H1 (cell line): Measurements from ENCODE around the gene SMARCB1. TPM values are rescaled to one million over a fixed set of nuclear protein-coding genes. Genes with fewer than 3 reads are reported as not detected.
A peak's percentile ranks its signal among the peaks of the same experiment; 100 is the strongest.

ENCODE experiments used
- CTCF ChIA-PET: fragments of 300-600 bp; sonication (Branson Sonifier 250); formaldehyde crosslinking; loops from one replicate; lab custom pipeline; 2021; ENCODE audit not compliant: partially characterized antibody; lab: Charles Lee
- POLR2A ChIA-PET: fragments of 300-600 bp; sonication (Branson Sonifier 250); formaldehyde crosslinking; loops from one replicate; lab custom pipeline; 2021; ENCODE audit warnings: inconsistent platforms; ENCODE audit not compliant: partially characterized antibody; lab: Charles Lee
- DNase-seq, 2 experiments: peaks; one replicate each; pipeline versions ENCODE4 v3.0.0 to v3.0.0-alpha.2; 2010 to 2022; ENCODE audit warnings: low spot score in 2 of 2, low read depth in 1 of 2, mixed read lengths in 1 of 2
- FAIRE-seq: peaks from 2 replicates; lab custom pipeline; 2011; peaks lifted over from hg19 to GRCh38; lab: Jason Lieb, UNC
- H2AFZ ChIP-seq: 2 replicates; pipeline ENCODE4 v1.8.1; 2012; ENCODE audit warnings: low read length, inconsistent platforms
- H2AK5ac ChIP-seq: 2 replicates; pipeline ENCODE4 v1.6.1; 2013; ENCODE audit warnings: low read depth, low read length
- H2BK120ac ChIP-seq: replicated peaks from 2 replicates; pipeline ENCODE3; 2013; ENCODE audit warnings: low read depth, low read length, inconsistent platforms
- H2BK12ac ChIP-seq: 2 replicates; pipeline ENCODE4 v1.6.1; 2013; ENCODE audit warnings: low read depth, low read length
- H2BK15ac ChIP-seq: 2 replicates; pipeline ENCODE4 v1.6.1; 2013; ENCODE audit warnings: low read length
- H2BK20ac ChIP-seq: 2 replicates; pipeline ENCODE4 v1.6.1; 2013; ENCODE audit warnings: low read length
- H2BK5ac ChIP-seq: 2 replicates; pipeline ENCODE4 v1.6.1; 2013; ENCODE audit warnings: low read depth, low read length
- H3K14ac ChIP-seq: 2 replicates; pipeline ENCODE4 v1.6.1; 2013; ENCODE audit warnings: inconsistent platforms; ENCODE audit not compliant: insufficient read length
- H3K18ac ChIP-seq: 2 replicates; pipeline ENCODE4 v1.6.1; 2013; ENCODE audit warnings: low read length; ENCODE audit errors: extremely low read depth
- H3K23ac ChIP-seq: 2 replicates; pipeline ENCODE4 v1.6.1; 2013; ENCODE audit warnings: inconsistent platforms; ENCODE audit not compliant: insufficient read length
- H3K23me2 ChIP-seq: 2 replicates; pipeline ENCODE4 v1.6.1; 2013; ENCODE audit warnings: low read depth, low read length
- H3K27ac ChIP-seq: 2 replicates; pipeline ENCODE4 v1.6.1; 2011; ENCODE audit warnings: low read depth, low read length, inconsistent platforms
- H3K27me3 ChIP-seq, 4 experiments: replicated peaks in 1 of 4; 1 replicate in 1 of 4; 2 replicates in 3 of 4; pipeline versions ENCODE4 v1.6.1 to v1.8.1; 2011 to 2013; ENCODE audit warnings: low read length in 3 of 4, mild to moderate bottlenecking in 3 of 4, inconsistent platforms in 2 of 4, mixed read lengths in 2 of 4, moderate library complexity in 1 of 4; ENCODE audit not compliant: control insufficient read depth in 3 of 4, insufficient read depth in 3 of 4; ENCODE audit errors: extremely low read depth in 1 of 4
- H3K36me3 ChIP-seq, 4 experiments: 2 replicates each; pipeline versions ENCODE4 v1.6.1 to v1.8.1; 2011 to 2013; ENCODE audit warnings: mild to moderate bottlenecking in 4 of 4, low read length in 3 of 4, moderate library complexity in 2 of 4, control low read depth in 1 of 4, inconsistent platforms in 1 of 4; ENCODE audit not compliant: insufficient read depth in 4 of 4, control insufficient read depth in 2 of 4
- H3K4ac ChIP-seq: replicated peaks from 2 replicates; pipeline ENCODE3; 2013; ENCODE audit warnings: low read length, low read depth, mixed read lengths, inconsistent platforms; ENCODE audit not compliant: insufficient read length
- H3K4me1 ChIP-seq, 4 experiments: replicated peaks in 1 of 4; 1 replicate in 1 of 4; 2 replicates in 3 of 4; pipeline versions ENCODE4 v1.6.1 to v1.8.1; 2011 to 2013; ENCODE audit warnings: low read length in 3 of 4, inconsistent platforms in 2 of 4, mixed read lengths in 1 of 4; ENCODE audit not compliant: insufficient read depth in 4 of 4, control insufficient read depth in 3 of 4
- H3K4me2 ChIP-seq, 2 experiments: 2 replicates each; pipeline versions ENCODE4 v1.6.1 to v1.8.1; 2011 to 2013; ENCODE audit warnings: low read depth in 2 of 2, low read length in 2 of 2, control low read depth in 1 of 2, inconsistent platforms in 1 of 2, mild to moderate bottlenecking in 1 of 2; ENCODE audit not compliant: insufficient read depth in 1 of 2
- H3K4me3 ChIP-seq, 4 experiments: fragments of 200-600, 300-600 bp in 1 of 4; sonication (generic), shearing (Covaris generic), sonication (Bioruptor Twin) in 1 of 4; 2 replicates each; pipeline versions ENCODE4 v1.5.1 to v1.8.1; 2011 to 2016; ENCODE audit warnings: low read length in 4 of 4, low read depth in 3 of 4, control low read depth in 2 of 4, inconsistent platforms in 2 of 4, mild to moderate bottlenecking in 2 of 4, mixed read lengths in 1 of 4, moderate library complexity in 1 of 4; ENCODE audit not compliant: insufficient read depth in 2 of 4; ENCODE audit errors: extremely low read depth in 1 of 4
- H3K56ac ChIP-seq: replicated peaks from 2 replicates; pipeline ENCODE3; 2013; ENCODE audit warnings: low read depth, mild to moderate bottlenecking, mixed read lengths, low read length, inconsistent platforms; ENCODE audit not compliant: insufficient read length
- H3K79me1 ChIP-seq: 2 replicates; pipeline ENCODE4 v1.6.1; 2013; ENCODE audit warnings: low read depth, low read length, control low read depth
- H3K79me2 ChIP-seq, 2 experiments: 2 replicates each; pipeline versions ENCODE4 v1.6.1 to v1.8.1; 2012 to 2013; ENCODE audit warnings: low read length in 2 of 2, mild to moderate bottlenecking in 2 of 2, inconsistent platforms in 1 of 2; ENCODE audit not compliant: insufficient read depth in 2 of 2, control insufficient read depth in 1 of 2
- H3K9ac ChIP-seq, 4 experiments: replicated peaks in 1 of 4; 1 replicate in 1 of 4; 2 replicates in 3 of 4; pipeline versions ENCODE4 v1.6.1 to v1.8.1; 2011 to 2013; ENCODE audit warnings: low read depth in 3 of 4, low read length in 3 of 4, control low read depth in 2 of 4, mild to moderate bottlenecking in 2 of 4, moderate library complexity in 2 of 4, inconsistent platforms in 1 of 4; ENCODE audit errors: extremely low read depth in 1 of 4
- H3K9me3 ChIP-seq, 2 experiments: 2 replicates each; pipeline versions ENCODE4 v1.6.1 to v1.8.1; 2012 to 2013; ENCODE audit warnings: mild to moderate bottlenecking in 2 of 2, moderate library complexity in 2 of 2, control low read depth in 1 of 2, inconsistent platforms in 1 of 2, low read depth in 1 of 2, low read length in 1 of 2, mixed read lengths in 1 of 2; ENCODE audit not compliant: insufficient read depth in 2 of 2
- H4K20me1 ChIP-seq, 2 experiments: replicated peaks in 1 of 2; 2 replicates each; pipeline versions ENCODE3 to v1.8.1; 2011 to 2013; ENCODE audit warnings: inconsistent platforms in 2 of 2, low read length in 2 of 2, mild to moderate bottlenecking in 1 of 2; ENCODE audit not compliant: insufficient read depth in 2 of 2, control insufficient read depth in 1 of 2
- H4K5ac ChIP-seq: 2 replicates; pipeline ENCODE4 v1.6.1; 2013; ENCODE audit warnings: low read length, low read depth, mixed read lengths, inconsistent platforms; ENCODE audit not compliant: insufficient read length
- H4K8ac ChIP-seq: 2 replicates; pipeline ENCODE4 v1.8.0; 2013; ENCODE audit warnings: mild to moderate bottlenecking, moderate library complexity, low read length, inconsistent platforms; ENCODE audit not compliant: insufficient read depth; ENCODE audit errors: extremely low read depth
- H4K91ac ChIP-seq: replicated peaks from 2 replicates; pipeline ENCODE3; 2013; ENCODE audit warnings: low read length, mixed read lengths, inconsistent platforms; ENCODE audit not compliant: insufficient read length
- ASH2L ChIP-seq: fragments of 200-600, 300-600 bp; sonication (generic); IDR thresholded peaks from one replicate; pipeline ENCODE4 v1.7.1; 2017; ENCODE audit warnings: low read length
- BRCA1 ChIP-seq: IDR thresholded peaks from 2 replicates; pipeline ENCODE4 v1.6.1; 2012; ENCODE audit warnings: low read depth, low read length, improper control_type of control experiment
- GABPA ChIP-seq: IDR thresholded peaks from 2 replicates; pipeline ENCODE4 v1.6.1; 2011; ENCODE audit warnings: mild to moderate bottlenecking, low read length, moderate library complexity, borderline replicate concordance; ENCODE audit not compliant: insufficient read depth
- JUND ChIP-seq: IDR thresholded peaks from 2 replicates; pipeline ENCODE4 v1.6.1; 2011; ENCODE audit warnings: mild to moderate bottlenecking, improper control_type of control experiment, low read length
- POLR2A ChIP-seq, 2 experiments: IDR thresholded peaks; 1 replicate in 1 of 2; 2 replicates in 1 of 2; pipeline ENCODE4 v1.6.1; 2011; ENCODE audit warnings: low read depth in 2 of 2, low read length in 2 of 2, mild to moderate bottlenecking in 2 of 2; ENCODE audit errors: control extremely low read depth in 1 of 2
- POLR2AphosphoS5 ChIP-seq: IDR thresholded peaks from 2 replicates; pipeline ENCODE4 v1.6.1; 2011; ENCODE audit warnings: low read depth, low read length
- POU5F1 ChIP-seq: IDR thresholded peaks from 2 replicates; pipeline ENCODE4 v1.6.1; 2011; ENCODE audit warnings: low read depth, mild to moderate bottlenecking, low read length, moderate library complexity
- RBBP5 ChIP-seq: IDR thresholded peaks from 2 replicates; pipeline ENCODE4 v1.7.1; 2012; ENCODE audit warnings: low read depth, mild to moderate bottlenecking, inconsistent platforms, low read length, moderate library complexity, borderline replicate concordance
- SIRT6 ChIP-seq: IDR thresholded peaks from one replicate; pipeline ENCODE4 v1.7.1; 2012; ENCODE audit warnings: low read length, inconsistent platforms
- TAF1 ChIP-seq: IDR thresholded peaks from 2 replicates; pipeline ENCODE4 v1.6.1; 2011; ENCODE audit warnings: mild to moderate bottlenecking, low read depth, low read length
- TBP ChIP-seq: IDR thresholded peaks from 2 replicates; pipeline ENCODE4 v1.6.1; 2011; ENCODE audit warnings: low read depth, low read length, improper control_type of control experiment
- YY1 ChIP-seq: IDR thresholded peaks from 2 replicates; pipeline ENCODE4 v1.6.1; 2011; ENCODE audit warnings: low read depth, mild to moderate bottlenecking, low read length
- WGBS, 2 experiments: shearing (Covaris generic) in 1 of 2; methylation state at CpG; one replicate each; pipeline versions ENCODE4 v1.1.6 to v1.1.7; 2013 to 2015; ENCODE audit warnings: low lambda C conversion rate in 2 of 2, mixed read lengths in 2 of 2, inconsistent platforms in 1 of 2, low coverage in 1 of 2, missing lambda C conversion rate in 1 of 2; ENCODE audit not compliant: insufficient replicate concordance in 2 of 2, insufficient coverage in 1 of 2, insufficient read length in 1 of 2; ENCODE audit errors: extremely low coverage in 1 of 2, missing lambda C conversion rate in 1 of 2; 5-methylcytosine and 5-hydroxymethylcytosine counted together
- polyA plus RNA-seq, 7 experiments: library from polyadenylated mRNA; depleted of rRNA in 3 of 7; stranded (reverse) in 5 of 7; unstranded in 2 of 7; fragments of >200 nt in 5 of 7; fragments of 200-250 nt in 2 of 7; gene quantifications; 1 replicate in 5 of 7; 2 replicates in 1 of 7; 4 replicates in 1 of 7; pipeline versions ENCODE4 v1.2.1 to v1.2.3, GENCODE V29; 2011 to 2013; ENCODE audit warnings: missing spikeins in 2 of 7, mixed read lengths in 2 of 7
- total RNA-seq: library from RNA; stranded (reverse); fragmentation: NEBNext Ultra II Directional; extraction: Animal tissue kit (Norgen Biotek cat#: 25700); gene quantifications from 2 replicates; pipeline ENCODE4 v1.2.1, GENCODE V29; 2021

The SMARCB1 gene
- total and polyA plus RNA-seq, 2 of the 8 experiments (the other 6 are each of a cell fraction or from before 2014, with no cell fraction given) = 116 to 145 TPM

- FAIRE-seq = no peak
- peak overlapping the region in 3 of 4 experiments; percentile 45 to 50 (median 49); a peak in 5 of 7 replicates for H3K9ac ChIP-seq
- TF ChIP-seq SIRT6 (no peak), TBP (peak; percentile 25), POU5F1 (no peak), POLR2AphosphoS5 (peak; percentile 7), ASH2L (peak; percentile 46), BRCA1 (no peak), YY1 (0 out of 2 replicates have a peak, but pooled peaks have one; percentile 19), POLR2A (IDR thresholded peaks at IDR 0.05; ENCODE audit: control extremely low read depth in 1 of 2, low read depth in 2 of 2, low read length in 2 of 2) (peak in 1 of 2 experiments; percentile 80; a peak in 2 of 3 replicates), GABPA (no peak), JUND (no peak), TAF1 (peak; percentile 74; the same call in 1 of the 2 replicates), RBBP5 (0 out of 2 replicates have a peak, but pooled peaks have one; percentile 59)
Observed at GRCh38 chr22:23856721-23857605, 70.2 kb downstream of the SMARCB1 start.

More at GRCh38 chr22:23856721-23857605, 70.2 kb downstream of the SMARCB1 start:
- ChIA-PET POLR2A (interaction anchor here (0.5 to 3.3 kb wide), 21 partner anchors 9 to 432 kb away, joined by 3 to 37 read pairs (median 4); partner anchors contain the start of genes DERL3, MIF and MMP11), CTCF (interaction anchor here (0.7 to 2.5 kb wide), 15 partner anchors 7 to 297 kb away, joined by 3 to 13 read pairs (median 4); partner anchors contain the start of gene MIF)
- 3% methylated on average over 42 of the region's 58 CpGs; no CpG with 5 or more reads in 1 of the 2 experiments for WGBS, 2 experiments
- H3K9me3 ChIP-seq = no peaks in the 10 kb centered on the region
- H2BK15ac ChIP-seq = 0 out of 2 replicates have a peak overlapping the region, but pooled peaks have one; percentile 1
- H3K23ac ChIP-seq = no peak overlapping the region
- peak overlapping the region; percentile 48 to 84 (median 68) for H3K4me3 ChIP-seq
- DNase-seq = peak in 1 of 2 experiments; percentile 72
- H2AFZ ChIP-seq = peak overlapping the region; percentile 97
- peak overlapping the region; percentile 98 for H4K5ac ChIP-seq
- peak overlapping the region; percentile 82 for H3K14ac ChIP-seq
- H2BK120ac ChIP-seq = peak overlapping the region; percentile 66
- peak overlapping the region; percentile 68 for H3K27ac ChIP-seq
- H3K36me3 ChIP-seq = no peaks in the 10 kb centered on the region
- no peak overlapping the region for H2AK5ac ChIP-seq
- no peaks in the 10 kb centered on the region for H3K27me3 ChIP-seq
- H2BK20ac ChIP-seq = no peak overlapping the region
- no peaks in the 10 kb centered on the region for H3K79me2 ChIP-seq
- H4K91ac ChIP-seq = peak overlapping the region; percentile 96
- peak overlapping the region; percentile 82 for H4K8ac ChIP-seq
- H2BK12ac ChIP-seq = peak overlapping the region; percentile 30; the same call in 1 of the 2 replicates
- no peaks in the 10 kb centered on the region for H3K79me1 ChIP-seq
- H3K4me1 ChIP-seq = peaks cover 3 to 15% (median 5%) of the 10 kb centered on the region in 4 experiments; a peak in 6 of 7 replicates
- H3K18ac ChIP-seq = peak overlapping the region; percentile 80
- peak overlapping the region; percentile 80 for H3K56ac ChIP-seq
- peaks cover 0 to 6% of the 10 kb centered on the region in 2 experiments for H4K20me1 ChIP-seq
- peak overlapping the region; percentile 76 to 97 for H3K4me2 ChIP-seq
- peak overlapping the region; percentile 85 for H2BK5ac ChIP-seq
- H3K23me2 ChIP-seq = peaks cover 11% of the 10 kb centered on the region
- H3K4ac ChIP-seq = peak overlapping the region; percentile 95
